ENCODE results near the gene ZNF814. TPM values are rescaled to one million over a fixed set of nuclear protein-coding genes. Genes with fewer than 3 reads are reported as not detected.
"Not testable (repeated sequence)": the region's sequence is repeated elsewhere in the genome, so short reads cannot be mapped to it uniquely, and the experiment has no call there.

The ZNF814 gene
- total RNA-seq, 1 donor from 2014 or later = 25.7 TPM

DNA sequence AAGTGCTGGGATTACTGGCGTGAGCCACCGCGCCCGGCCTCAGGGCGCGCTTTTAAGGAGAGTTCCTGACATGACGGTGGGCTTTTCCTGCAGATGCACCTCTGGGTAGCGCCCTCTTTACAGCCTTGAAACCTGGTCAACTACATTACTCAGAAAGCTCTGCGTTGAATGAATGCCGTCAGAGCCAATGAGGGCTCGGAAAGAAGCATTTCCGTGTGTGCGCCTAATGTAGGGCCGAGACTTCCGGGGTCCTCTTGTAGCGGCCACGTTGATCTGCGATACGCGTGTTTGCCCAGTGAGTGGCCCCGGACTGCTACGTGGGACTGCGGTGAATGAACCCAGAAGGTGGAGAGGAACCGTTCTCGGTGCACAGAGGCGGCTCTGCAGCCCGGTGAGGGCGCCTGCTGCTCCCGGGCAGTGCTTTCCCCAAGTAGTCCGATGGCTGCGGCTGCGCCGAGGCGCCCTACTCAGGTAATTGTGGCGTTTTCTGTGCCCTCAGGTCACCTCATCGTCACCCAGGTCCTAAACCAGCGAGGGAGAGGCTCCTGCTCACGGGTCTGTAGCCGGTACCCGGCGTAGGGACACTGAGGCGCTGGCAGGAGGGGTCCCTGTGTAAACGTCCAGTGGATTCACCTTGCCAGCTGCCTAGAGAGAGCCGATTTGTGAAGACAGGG, 69.2 kb downstream of the ZNF814 start:
- FAIRE-seq (no peak), DNase-seq (ENCODE audit: low spot score in 2 of 2) (peak; percentile 78 to 90)

- no peak for FAIRE-seq
- no peak for DNase-seq (ENCODE audit: low spot score in 2 of 2)
Measured at GRCh38 chr19:57818378-57818777, 70.5 kb downstream of the ZNF814 start.

GRCh38 chr19:57817976-57818375, 70.9 kb downstream of the ZNF814 start:
- FAIRE-seq (no peak), DNase-seq (ENCODE audit: low spot score in 2 of 2) (no peak)

GRCh38 chr19:57816652-57817051, 72.2 kb downstream of the ZNF814 start:
- DNase-seq (ENCODE audit: low spot score in 2 of 2) = no peak
- no peak for FAIRE-seq

DNA sequence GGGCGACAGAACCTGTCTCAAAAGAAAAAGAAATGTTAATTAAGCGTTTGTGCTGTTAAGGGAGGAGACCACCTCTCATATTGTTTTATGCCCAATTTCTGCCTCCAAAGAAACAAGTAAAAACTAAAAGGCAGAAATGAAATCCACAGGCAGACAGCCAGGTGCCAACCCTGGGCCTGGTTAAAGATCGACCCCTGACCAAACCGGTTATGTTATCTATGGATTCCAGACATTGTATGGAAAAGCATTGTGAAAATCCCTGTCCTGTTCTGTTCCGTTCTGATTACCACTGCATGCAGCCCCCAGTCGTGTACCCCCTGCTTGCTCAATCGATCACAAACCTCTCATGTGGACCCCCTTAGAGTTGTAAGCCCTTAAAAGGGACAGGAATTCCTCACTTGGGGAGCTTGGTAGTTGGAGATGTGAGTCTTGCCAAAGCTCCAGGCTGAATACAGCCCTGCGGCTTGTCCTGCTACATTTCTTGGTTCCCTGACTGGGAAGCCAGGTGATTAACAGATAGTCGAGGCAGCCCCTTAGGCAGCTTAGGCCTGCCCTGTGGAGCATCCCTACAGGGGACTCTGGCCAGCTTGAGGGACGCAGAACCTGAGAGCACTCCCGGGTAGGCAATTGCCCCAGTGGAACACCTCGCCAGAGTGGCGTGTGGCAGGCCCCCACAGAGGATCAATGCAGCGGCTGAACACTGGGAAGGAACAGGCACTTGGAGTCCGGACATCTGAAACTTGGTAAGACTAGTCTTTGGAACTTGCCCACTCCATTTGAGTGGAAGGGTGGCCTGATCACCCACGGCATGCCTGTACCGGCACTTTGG, 73.4 kb downstream of the ZNF814 start:
- DNase-seq (ENCODE audit: low spot score in 2 of 2) = no peak
- no peak for FAIRE-seq

DNA sequence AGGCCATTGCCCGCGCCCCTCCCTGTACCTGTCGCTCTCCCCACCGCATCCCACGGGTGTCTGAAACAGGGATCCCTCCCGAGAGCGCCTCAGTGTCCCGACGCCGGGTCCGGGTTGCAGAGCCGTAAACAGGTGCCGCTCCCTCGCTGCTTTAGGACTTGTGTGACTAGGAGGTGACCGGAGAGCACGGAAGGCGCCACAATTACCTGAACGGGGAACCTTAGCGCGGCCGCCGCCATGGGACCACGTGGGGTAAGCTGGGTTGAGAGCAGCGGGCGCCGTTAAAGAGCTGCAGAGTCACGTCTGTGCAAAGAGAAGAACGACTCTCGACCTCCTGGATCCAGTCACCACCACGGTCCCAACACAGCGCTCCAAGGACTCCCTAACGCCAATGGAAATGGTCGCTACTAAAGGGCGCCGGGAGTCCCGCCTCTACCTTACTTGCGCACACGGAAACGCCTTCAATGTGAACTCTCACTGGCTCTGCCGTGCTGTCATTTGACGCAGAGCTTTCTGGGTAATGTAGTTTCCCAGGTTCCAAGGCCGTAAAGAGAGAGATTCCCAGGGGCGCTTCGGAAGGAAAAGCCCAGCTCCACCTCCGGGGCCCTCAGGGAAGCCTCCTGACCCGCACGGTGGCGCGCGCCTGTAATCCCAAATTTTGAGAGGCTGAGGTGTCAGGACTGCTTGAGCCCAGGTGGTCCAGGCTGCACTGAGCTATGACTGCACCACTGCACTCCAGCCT, 74.2 kb downstream of the ZNF814 start, which contains the start of gene ZNF552:
ZNF552 (minus strand) TSS at position 409 of the 742 bp plus-strand sequence; CDS start at position 239, 170 bp downstream.
- FAIRE-seq = no peak
- peak; percentile 75 to 84 for DNase-seq (ENCODE audit: low spot score in 2 of 2)

DNA sequence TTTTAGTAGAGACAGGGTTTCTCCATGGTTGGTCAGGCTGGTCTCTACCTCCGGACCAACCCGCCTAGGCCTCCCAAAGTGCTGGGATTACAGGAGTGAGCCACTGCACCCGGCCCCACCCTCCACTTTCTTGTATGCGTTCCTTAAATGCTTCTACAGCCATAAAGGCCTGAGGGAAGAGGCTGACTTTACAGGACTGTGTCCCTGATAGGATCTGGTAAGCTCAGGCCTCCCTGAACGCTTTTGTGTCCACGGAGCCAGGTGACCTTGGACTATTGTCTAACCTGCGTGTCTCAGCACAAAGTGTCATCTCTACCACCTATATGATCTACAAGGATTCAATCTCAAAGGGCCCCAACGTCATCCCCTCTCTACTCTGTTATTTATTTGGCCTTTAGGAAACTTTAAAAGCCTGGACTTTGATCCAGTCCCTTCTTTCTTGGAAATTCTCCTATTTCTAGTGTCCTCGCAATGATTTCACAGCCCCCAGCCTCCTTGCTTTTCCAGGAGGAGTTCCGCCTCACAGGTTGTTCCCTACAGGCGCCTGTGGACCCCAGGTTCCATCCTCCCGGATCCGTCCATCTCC, 74.8 kb downstream of the ZNF814 start:
- DNase-seq (ENCODE audit: low spot score in 2 of 2) (no peak), FAIRE-seq (no peak)

GRCh38 chr19:57812975-57813820, 75.6 kb downstream of the ZNF814 start:
- not testable (repeated sequence) for DNase-seq (ENCODE audit: low spot score in 2 of 2); FAIRE-seq

DNA sequence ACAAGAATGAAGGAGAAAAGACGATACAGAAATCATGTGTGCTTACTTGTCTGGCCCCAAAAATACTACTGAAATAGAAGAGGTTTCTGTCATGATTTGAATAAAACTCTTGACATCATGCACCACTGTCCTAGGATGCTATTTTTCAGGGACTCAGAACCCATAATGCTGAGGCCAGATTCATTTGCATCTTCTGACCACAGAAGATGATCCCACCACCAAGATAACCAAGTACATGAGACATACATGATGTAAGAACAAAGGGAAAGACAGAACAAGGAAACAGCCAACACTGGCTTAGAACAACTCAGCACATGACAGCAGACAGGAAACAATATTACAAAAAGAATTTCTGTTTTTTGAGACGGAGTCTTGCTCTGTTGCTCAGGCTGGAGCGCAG, 76.6 kb downstream of the ZNF814 start:
- FAIRE-seq = no peak
- DNase-seq (ENCODE audit: low spot score in 2 of 2) = no peak

DNA sequence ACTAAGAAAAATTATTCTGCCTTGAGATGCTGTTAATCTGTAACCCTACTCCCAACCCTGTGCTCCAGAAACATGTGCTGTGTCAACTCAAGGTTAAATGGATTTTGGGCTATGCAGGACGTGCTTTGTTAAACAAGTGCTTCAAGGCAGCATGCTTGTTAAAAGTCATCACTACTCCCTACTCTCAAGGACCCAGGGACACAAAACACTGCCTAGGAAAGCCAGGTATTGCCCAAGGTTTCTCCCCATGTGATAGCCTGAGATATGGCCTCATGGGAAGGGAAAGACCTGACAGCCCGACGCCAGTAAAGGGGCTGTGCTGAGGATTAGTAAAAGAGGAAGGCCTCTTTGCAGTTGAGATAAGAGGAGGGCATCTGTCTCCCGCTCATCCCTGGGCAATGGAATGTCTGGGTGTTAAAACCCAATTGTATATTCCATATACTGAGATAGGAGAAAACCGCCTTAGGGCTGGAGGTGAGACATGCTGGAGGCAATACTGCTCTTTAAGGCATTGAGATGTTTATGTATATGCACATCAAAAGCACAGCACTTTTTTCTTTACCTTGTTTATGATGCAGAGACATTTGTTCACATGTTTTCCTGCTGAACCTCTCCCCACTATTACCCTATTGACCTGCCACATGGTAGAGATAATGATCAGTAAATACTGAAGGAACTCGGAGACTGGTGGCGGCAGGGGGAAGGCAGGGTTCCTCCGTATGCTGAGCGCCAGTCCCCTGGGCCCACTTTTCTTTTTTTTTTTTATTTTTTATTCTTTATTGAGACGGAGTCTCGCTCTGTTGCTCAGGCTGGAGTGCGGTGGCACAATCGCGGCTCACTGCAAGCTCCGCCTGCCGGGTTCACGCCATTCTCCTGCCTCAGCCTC, 78.2 kb downstream of the ZNF814 start:
- not testable (repeated sequence) for FAIRE-seq; DNase-seq (ENCODE audit: low spot score in 2 of 2)

DNA sequence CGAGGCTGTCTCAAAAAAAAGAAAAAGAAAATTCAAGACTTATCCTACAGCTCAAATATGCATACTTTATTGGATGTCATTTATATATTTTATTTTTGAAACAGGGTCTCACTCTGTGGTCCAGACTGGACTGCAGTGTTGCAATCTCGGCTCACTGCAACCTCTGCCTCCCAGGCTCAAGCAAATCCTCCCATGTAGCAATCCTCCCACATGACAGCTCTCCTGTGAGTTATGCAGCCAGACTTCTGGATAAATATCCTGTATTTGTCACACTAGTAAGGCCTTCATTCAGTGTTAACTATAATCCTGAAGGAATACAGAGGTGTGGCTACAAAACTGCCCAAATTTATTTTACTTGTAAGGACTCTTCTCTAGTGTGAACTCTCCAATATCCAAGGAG, 81.3 kb downstream of the ZNF814 start:
- FAIRE-seq (no peak), DNase-seq (ENCODE audit: low spot score in 2 of 2) (no peak)

GRCh38 chr19:57803594-57804325, 85.1 kb downstream of the ZNF814 start:
- FAIRE-seq (no peak), DNase-seq (ENCODE audit: low spot score in 2 of 2) (peak in 1 of 2 donors; percentile 18)

GRCh38 chr19:57803265-57803593, 85.6 kb downstream of the ZNF814 start:
- DNase-seq (ENCODE audit: low spot score in 2 of 2) (no peak), FAIRE-seq (no peak)

GRCh38 chr19:57802269-57802668, 86.6 kb downstream of the ZNF814 start:
- FAIRE-seq = no peak
- DNase-seq (ENCODE audit: low spot score in 2 of 2) = no peak

GRCh38 chr19:57800696-57801095, 88.1 kb downstream of the ZNF814 start:
- DNase-seq (ENCODE audit: low spot score in 2 of 2) (no peak), FAIRE-seq (no peak)

Data from frontal cortex (tissue), 4 donors.